Medulla oblongata (tissue), 1 donor: ENCODE data around the gene COBL.

Experiments
- DNase-seq: peaks from one replicate; pipeline ENCODE4 v3.0.0-alpha.2; 2015; ENCODE audit errors: extremely low spot score

Gene COBL

DNA sequence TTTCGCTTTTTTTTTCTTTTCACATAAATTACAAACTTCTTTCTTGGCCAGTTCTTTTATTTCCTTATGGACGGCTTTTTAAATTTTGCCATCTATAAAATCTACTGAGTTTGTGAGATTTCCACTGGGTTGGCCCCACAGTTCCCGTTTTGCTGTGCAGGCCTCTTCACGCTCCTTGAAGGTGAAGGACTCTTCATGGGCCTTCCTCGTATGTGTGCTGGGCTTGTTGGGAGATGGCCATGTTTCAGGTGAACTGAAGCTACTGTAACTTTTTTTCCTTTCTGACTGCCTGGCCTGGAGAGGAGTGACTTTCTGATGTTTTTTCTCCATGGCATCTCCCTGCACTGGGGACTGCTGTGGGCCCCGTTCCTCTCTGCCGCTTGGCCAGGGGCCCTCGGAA, 262.4 kb downstream of the COBL start:
- DNase-seq = no peak

- no peak for DNase-seq
These were observed 263.3 kb downstream of the COBL start for GRCh38 chr7:51053160-51053925.

- DNase-seq = no peak
These were observed 270.1 kb downstream of the COBL start for GRCh38 chr7:51046482-51046881.

DNA sequence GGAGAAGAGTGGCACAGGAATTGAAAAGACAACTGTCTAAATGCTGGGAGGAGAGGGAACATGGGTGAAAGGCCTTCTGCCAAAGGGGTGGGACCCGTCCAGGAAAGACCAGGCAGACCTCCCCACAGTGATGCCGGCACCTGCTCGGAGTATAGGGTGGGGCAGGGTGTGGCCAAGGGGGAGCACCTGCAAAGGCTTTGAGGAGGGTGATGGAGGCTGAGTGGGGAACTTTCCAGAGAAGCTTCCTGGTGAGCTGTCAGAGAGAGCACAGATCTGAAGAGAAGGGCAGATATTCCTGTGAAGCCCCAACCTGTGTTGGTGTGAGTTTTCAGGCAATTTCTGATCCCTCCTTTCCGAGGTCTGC, 270.5 kb downstream of the COBL start:
- no peak for DNase-seq

DNA sequence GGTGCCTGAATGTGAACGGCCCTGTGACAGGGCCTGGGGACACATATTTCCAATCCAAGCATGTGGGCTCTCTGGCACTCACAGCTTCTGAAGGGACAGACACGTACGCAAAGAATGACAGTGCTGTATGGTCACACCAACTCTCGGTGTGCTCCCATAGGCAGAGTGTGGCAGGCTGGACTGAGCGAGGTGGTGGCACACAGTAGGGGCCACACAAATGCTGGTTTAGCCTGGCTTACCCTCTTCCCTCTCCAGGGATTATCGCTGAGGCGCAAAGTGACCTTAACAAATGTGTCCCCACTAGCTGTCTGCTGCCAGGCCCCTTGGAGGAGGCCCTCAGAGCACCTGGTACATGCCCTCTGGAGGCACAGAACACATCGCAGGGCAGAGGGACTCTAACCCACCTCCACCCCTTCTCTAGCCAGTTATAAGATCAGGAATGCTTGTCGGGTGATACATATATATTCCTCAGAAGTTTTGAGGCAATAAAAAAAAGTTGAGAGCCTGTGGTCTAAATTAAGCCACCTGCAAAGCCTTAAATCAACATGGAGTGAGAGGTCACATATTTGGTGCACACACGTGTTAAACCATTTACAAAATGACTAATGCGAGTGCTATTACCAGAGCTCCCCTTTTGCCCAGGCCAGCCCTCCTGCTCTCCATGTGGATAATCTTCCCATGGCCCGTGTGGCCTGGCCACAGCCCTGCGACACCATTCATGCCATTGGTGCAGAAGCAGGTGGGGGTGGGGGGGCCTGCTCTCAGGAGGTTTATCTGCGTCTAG, 271.1 kb downstream of the COBL start:
- DNase-seq = no peak

DNA sequence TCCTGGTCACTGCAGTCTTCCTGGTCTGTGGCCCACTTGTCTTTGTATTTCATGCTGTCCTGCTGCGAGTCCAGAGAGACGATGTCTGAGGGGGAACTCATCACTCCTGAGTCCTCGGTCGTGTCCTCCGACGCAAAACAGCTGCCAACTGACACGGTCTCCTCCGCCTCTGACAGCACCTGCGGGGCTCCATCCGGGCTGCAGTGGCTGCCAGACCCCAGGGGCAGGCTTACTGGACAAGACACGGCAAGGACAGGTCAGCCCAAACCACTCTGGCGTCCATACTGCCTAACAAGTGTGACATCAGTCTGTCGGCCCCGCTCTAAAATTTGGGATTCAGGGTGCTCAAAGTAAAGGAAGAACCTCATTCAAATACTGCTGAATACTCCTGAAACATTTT, 273.1 kb downstream of the COBL start:
- DNase-seq = no peak

DNA sequence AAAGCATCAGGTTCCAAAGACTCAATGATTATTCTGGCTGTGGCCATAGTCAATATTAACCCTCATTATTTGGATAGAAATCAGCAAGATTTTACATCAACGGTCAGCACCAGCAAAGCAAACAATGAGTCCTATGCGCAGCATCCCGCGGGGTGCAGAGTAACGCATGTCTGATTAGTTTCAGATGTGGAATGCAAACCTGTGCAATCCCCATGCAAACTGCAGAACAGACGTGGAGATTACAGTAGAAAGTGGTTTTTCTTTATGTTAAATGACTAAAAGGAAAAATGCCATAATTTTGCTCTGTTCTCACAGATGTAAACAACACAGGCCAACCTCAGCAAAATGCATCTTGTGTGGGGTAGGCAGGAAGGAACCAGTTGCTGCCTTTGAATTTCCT, 275.8 kb downstream of the COBL start:
- DNase-seq = no peak

DNA sequence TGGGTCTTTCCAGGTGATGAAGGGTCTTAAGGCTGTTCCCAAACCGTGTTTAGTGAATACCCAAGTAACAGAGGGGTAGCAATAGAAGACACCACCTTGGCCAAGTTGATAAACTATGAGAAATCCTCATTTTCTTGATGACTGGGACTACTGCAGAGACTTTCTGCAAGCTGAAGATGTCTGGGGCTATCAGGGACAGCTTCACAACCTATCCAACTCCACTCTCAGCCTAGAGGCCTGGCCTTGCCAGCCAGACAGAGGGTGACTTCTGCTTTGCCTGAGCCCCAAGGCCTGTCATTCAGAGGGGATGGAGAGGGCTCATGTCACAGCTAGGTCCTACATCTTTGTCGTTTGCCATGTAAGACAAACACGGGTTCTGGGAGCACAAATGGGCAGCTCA, 278.0 kb downstream of the COBL start:
- no peak for DNase-seq

- no peak for DNase-seq
These were observed 280.9 kb downstream of the COBL start for GRCh38 chr7:51035716-51036115.

GRCh38 chr7:51034521-51035264, 281.9 kb downstream of the COBL start:
- DNase-seq = peak; percentile 8

DNA sequence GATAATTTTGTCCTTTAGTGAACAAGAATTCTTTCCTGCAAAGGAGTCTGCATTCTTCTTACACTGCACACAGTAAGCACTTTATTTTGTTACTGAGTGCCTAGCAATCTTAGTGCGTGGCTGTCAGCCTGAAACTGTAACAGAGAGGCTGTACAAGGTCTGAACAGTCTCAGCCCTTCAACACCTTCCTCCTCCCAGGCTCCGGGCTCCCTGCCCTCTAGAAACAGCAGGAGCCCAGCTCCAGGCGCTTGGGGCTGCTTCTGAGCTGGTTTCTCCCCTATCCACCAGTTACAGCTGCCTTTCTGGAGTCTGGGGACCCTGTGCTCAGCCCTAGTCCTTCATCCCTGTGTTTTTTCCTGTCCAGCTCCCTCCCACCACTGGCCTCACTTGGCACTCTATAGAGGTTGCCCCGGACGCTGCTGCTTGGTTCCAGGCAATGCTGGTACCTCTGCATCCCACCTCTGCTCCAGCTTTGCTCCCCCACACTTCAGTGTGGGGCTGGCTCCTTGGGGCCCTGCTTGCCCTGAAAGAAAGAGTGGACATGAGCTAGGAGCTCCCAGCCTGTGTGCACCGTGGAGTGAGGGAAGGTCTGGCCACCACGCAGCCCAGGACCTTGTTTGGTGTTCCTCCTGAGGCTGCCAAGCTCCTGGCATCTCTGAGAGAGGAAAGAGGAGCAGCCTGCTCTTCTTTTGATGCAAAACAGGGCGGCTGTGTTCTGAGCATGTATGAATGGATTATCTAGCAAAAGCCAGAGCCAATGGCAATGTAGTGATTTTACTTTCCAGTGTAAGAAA, 282.7 kb downstream of the COBL start:
- peak; percentile 46 for DNase-seq

DNA sequence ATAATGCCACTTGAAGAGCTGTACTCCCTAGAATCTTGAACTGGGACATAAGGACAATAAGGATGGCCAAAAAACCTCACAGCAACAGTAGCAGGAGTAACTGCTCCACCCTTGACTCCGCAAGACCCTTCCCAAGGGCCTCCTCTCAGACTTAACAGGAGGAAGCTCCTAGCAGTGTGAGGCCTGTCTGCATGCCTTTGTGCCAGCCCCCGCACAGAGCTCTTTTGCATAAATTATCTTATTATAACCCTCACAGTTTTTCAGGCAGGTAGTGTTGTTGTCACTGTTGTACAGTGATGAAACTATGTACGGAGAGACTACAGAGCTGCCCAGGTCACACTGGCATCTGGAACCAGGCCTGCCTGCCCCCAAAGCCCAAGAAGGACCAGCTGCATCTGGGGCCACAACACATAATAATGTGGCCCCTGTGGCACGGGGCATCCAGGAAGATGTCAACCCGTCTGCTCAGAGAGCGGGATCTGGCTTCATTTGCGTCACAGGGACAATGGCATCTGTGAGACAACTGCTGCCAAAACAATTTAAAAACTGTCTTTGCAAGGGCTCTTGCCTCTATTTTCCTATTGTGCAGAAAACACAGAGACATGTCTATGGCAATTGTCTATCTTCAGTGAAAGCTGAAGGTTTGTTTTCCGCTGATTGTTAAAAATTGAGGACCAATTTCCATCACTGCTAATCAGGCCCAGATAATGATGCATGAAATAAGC, 284.7 kb downstream of the COBL start:
- DNase-seq = peak; percentile 54

DNA sequence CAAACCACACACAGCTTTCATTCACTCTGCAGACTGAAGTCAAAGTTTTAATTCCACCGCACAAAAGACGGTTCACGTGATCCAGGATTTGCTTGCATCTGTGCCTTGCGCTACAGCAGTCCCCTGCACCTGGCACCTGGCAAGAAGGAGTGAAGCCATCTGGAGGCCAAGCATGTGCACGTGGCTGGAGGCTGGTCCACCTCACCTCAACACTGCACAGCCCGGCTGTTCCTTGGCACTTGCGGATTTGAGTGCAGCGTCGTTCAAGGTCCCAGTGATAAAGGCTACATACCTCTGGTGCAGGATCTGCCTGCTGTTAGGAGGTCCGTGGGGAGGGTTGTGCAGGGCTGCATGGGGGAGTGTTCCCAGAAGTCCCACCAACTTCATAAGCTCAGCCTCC, 285.4 kb downstream of the COBL start:
- DNase-seq = no peak

GRCh38 chr7:51029701-51030191, 286.9 kb downstream of the COBL start:
- no peak for DNase-seq

GRCh38 chr7:51029131-51029530, 287.5 kb downstream of the COBL start:
- no peak for DNase-seq

GRCh38 chr7:51027935-51028830, 288.4 kb downstream of the COBL start:
- no peak for DNase-seq

DNA sequence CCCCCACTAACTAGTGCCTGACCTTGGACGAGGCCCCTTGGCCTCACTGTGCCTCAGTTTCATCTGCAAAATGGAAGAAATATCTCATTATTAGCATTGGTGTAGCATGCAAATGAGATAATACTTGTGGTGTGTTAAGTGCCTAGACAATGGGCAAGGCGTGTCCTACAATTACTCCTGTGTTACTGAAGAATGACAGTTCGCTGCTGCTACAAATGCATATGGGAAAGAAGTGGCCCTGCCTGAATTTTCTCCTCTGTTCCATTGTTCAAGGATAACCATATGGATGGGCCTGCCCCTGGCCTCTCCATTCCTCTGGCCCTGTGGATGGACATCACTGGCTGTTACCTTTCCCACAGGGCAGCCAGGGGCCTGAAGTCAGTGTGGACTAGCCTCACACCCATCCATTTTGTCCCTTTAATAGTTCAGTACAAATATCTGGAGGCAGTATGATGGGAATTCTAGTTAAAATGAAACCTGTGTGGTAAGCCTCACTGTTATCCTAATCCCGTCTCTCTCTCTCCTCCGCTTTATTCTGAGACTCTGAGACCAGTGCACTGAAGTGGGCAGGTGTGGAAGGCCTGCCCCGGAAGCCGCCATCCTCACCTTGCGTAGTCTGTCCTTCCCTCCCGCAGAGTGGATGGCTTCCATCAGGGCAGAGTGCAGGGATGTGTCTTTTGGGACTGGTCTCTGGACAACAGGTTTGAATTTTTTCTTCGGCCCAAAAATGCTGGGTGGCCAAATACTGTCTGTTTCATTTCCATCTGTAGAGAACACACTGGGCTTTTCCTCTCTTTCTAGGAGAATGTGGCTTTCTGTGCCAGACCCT, 289.3 kb downstream of the COBL start:
- DNase-seq = no peak

- DNase-seq = no peak
These were observed 290.3 kb downstream of the COBL start for GRCh38 chr7:51026341-51026740.

DNA sequence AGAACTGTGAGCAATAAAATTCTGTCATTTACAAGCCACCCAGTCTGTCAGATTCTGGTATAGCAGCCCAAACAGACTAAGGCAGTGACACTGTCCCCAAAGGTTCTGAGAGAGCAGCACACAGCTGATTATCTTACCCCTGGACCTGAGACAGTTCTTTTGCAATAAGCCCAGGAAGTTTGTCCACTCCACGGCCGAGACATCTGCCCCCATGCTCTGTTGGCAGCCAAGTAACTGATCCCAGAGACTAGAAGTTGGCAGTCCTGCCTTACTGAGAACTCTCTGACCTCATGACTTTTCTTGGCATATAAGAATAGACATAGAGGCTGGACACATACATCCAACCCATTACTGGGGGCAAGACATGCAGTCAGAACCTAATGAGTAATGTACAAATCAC, 290.9 kb downstream of the COBL start:
- DNase-seq = no peak
